Neural cell (in vitro differentiated cells): ENCODE measurements around the gene SIGLEC6. TPM values are rescaled to one million over a fixed set of nuclear protein-coding genes. Genes with fewer than 3 reads are reported as not detected.

Experiments used
- H2AFZ ChIP-seq: fragments of 200-600, 300-800 bp; sonication (generic), shearing (Covaris generic); 2 replicates; pipeline ENCODE4 v1.6.0; 2014; ENCODE audit warnings: low read depth, mild to moderate bottlenecking, antibody characterized with exemption, low read length, moderate library complexity
- H3F3A ChIP-seq: fragments of 200-600 bp; shearing (Covaris generic); 2 replicates; pipeline ENCODE4 v1.6.1; 2016; ENCODE audit warnings: mild to moderate bottlenecking, moderate library complexity, mixed read lengths, antibody characterized with exemption, low read length; ENCODE audit not compliant: insufficient read depth, poor library complexity, severe bottlenecking
- H3K27ac ChIP-seq: fragments of 200-600, 300-800 bp; sonication (generic), shearing (Covaris generic); 2 replicates; pipeline ENCODE4 v1.5.1; 2014; ENCODE audit warnings: mild to moderate bottlenecking, low read length, moderate library complexity
- H3K27me3 ChIP-seq: fragments of 300-800, 200-600 bp; sonication (generic), shearing (Covaris generic); 2 replicates; pipeline ENCODE4 v1.6.0; 2014; ENCODE audit warnings: mild to moderate bottlenecking, low read depth, low read length, moderate library complexity; ENCODE audit not compliant: insufficient read depth
- H3K36me3 ChIP-seq: fragments of 300-800, 200-600 bp; sonication (generic), shearing (Covaris generic); 2 replicates; pipeline ENCODE4 v1.5.1; 2014; ENCODE audit warnings: mild to moderate bottlenecking, antibody characterized with exemption, low read length, moderate library complexity; ENCODE audit not compliant: insufficient read depth
- H3K4me2 ChIP-seq: fragments of 300-800, 200-600 bp; sonication (generic), shearing (Covaris generic); 2 replicates; pipeline ENCODE4 v1.6.0; 2014; ENCODE audit warnings: mild to moderate bottlenecking, low read length
- H3K4me3 ChIP-seq: fragments of 300-800, 200-600 bp; sonication (generic), shearing (Covaris generic); 2 replicates; pipeline ENCODE4 v1.5.1; 2014; ENCODE audit warnings: mild to moderate bottlenecking, low read length, moderate library complexity
- H3K79me2 ChIP-seq: fragments of 200-600 bp; shearing (Covaris generic); replicated peaks from 2 replicates; pipeline ENCODE4 v1.6.0; 2014; ENCODE audit warnings: mild to moderate bottlenecking, low read length, moderate library complexity; ENCODE audit not compliant: insufficient read depth
- H3K9ac ChIP-seq: fragments of 300-800, 200-600 bp; sonication (generic), shearing (Covaris generic); 2 replicates; pipeline ENCODE4 v1.6.1; 2016; ENCODE audit warnings: mild to moderate bottlenecking, low read length, mixed read lengths
- H3K9me2 ChIP-seq: fragments of 200-600 bp; shearing (Covaris generic); 2 replicates; pipeline ENCODE4 v1.6.1; 2016; ENCODE audit warnings: mild to moderate bottlenecking, low read length, mixed read lengths; ENCODE audit not compliant: insufficient read depth
- H3K9me3 ChIP-seq: fragments of 200-600, 300-800 bp; sonication (generic), shearing (Covaris generic); 2 replicates; pipeline ENCODE4 v1.6.1; 2016; ENCODE audit warnings: mild to moderate bottlenecking, mixed run types, low read length, moderate library complexity, mixed read lengths
- H4K20me1 ChIP-seq: fragments of 200-600 bp; shearing (Covaris generic); 2 replicates; pipeline ENCODE4 v1.6.1; 2016; ENCODE audit warnings: mild to moderate bottlenecking, mixed run types; ENCODE audit not compliant: insufficient read depth
- EP300 ChIP-seq: fragments of 450-650 bp; conservative IDR thresholded peaks from 2 replicates; pipeline ENCODE4 v1.6.1; 2014; ENCODE audit warnings: antibody characterized with exemption, mild to moderate bottlenecking, moderate library complexity; ENCODE audit not compliant: poor library complexity, severe bottlenecking
- EZH2 ChIP-seq: fragments of 200-600, 300-800 bp; shearing (Covaris generic), sonication (generic); IDR thresholded peaks from 2 replicates; pipeline ENCODE4 v1.6.1; 2014; ENCODE audit warnings: antibody characterized with exemption, low read length, borderline replicate concordance, mild to moderate bottlenecking; ENCODE audit not compliant: insufficient read depth, poor library complexity, severe bottlenecking
- MXI1 ChIP-seq: fragments of 450-650 bp; conservative IDR thresholded peaks from 2 replicates; pipeline ENCODE4 v1.6.1; 2014; ENCODE audit warnings: antibody characterized with exemption, mild to moderate bottlenecking; ENCODE audit not compliant: poor library complexity, severe bottlenecking
- POLR2AphosphoS5 ChIP-seq: IDR thresholded peaks from 2 replicates; pipeline ENCODE4 v1.6.1; 2012
- RAD21 ChIP-seq: fragments of 450-650 bp; conservative IDR thresholded peaks from 2 replicates; pipeline ENCODE4 v1.6.1; 2014; ENCODE audit warnings: antibody characterized with exemption, mild to moderate bottlenecking, moderate library complexity
- SMC3 ChIP-seq: fragments of 450-650 bp; conservative IDR thresholded peaks from 2 replicates; pipeline ENCODE4 v1.6.1; 2014; ENCODE audit warnings: antibody characterized with exemption, mild to moderate bottlenecking, moderate library complexity; ENCODE audit not compliant: poor library complexity
- TAF1 ChIP-seq: IDR thresholded peaks from 2 replicates; pipeline ENCODE4 v1.6.1; 2012; ENCODE audit warnings: low read depth
- polyA plus RNA-seq: library from polyadenylated mRNA; depleted of rRNA; stranded (reverse); fragments of >200 nt; gene quantifications from 2 replicates; pipeline ENCODE4 v1.2.3, GENCODE V29; 2014
- TF ChIP-seq, protein P1 (sequence below): fragments of 450-650 bp; IDR thresholded peaks from 2 replicates; pipeline ENCODE4 v1.5.1; 2014; ENCODE audit warnings: antibody characterized with exemption, mild to moderate bottlenecking, moderate library complexity; ENCODE audit not compliant: poor library complexity, severe bottlenecking
- TF ChIP-seq, protein P2 (sequence below): IDR thresholded peaks from 2 replicates; pipeline ENCODE4 v1.6.1; 2012; ENCODE audit warnings: borderline replicate concordance

The SIGLEC6 gene
- polyA plus RNA-seq, 1 donor from 2014 or later = not detected

DNA sequence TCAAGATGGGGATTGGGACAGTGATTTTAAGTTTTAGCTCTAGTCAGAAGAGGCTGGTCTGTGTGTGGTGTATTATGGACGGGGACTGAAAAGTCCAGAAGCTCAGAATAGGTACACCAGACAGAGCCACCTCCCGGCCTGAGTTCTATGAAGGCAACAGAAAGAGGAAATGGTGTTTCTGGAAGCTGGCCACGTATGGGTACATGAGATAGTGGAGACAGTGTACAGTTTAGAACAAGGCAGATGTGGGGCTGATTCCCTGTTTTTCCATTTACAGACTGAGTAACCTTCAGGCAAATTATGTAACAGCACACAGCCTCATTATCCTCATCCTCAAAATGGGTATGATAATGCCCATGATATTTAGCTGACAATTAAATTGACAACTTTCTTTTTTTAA lies 40.9 kb upstream of the SIGLEC6 start:
- Histone ChIP-seq H3K27ac (no peak overlapping the region), H3K79me2 (peaks cover 23% of the 10 kb centered on the region)
- TF ChIP-seq RAD21 (no peak), SMC3 (no peak), MXI1 (no peak), TAF1 (no peak), EP300 (no peak), EZH2 (no peak), POLR2AphosphoS5 (no peak)
- TF ChIP-seq, protein P1, sequence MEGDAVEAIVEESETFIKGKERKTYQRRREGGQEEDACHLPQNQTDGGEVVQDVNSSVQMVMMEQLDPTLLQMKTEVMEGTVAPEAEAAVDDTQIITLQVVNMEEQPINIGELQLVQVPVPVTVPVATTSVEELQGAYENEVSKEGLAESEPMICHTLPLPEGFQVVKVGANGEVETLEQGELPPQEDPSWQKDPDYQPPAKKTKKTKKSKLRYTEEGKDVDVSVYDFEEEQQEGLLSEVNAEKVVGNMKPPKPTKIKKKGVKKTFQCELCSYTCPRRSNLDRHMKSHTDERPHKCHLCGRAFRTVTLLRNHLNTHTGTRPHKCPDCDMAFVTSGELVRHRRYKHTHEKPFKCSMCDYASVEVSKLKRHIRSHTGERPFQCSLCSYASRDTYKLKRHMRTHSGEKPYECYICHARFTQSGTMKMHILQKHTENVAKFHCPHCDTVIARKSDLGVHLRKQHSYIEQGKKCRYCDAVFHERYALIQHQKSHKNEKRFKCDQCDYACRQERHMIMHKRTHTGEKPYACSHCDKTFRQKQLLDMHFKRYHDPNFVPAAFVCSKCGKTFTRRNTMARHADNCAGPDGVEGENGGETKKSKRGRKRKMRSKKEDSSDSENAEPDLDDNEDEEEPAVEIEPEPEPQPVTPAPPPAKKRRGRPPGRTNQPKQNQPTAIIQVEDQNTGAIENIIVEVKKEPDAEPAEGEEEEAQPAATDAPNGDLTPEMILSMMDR = no peak
- TF ChIP-seq, protein P2, sequence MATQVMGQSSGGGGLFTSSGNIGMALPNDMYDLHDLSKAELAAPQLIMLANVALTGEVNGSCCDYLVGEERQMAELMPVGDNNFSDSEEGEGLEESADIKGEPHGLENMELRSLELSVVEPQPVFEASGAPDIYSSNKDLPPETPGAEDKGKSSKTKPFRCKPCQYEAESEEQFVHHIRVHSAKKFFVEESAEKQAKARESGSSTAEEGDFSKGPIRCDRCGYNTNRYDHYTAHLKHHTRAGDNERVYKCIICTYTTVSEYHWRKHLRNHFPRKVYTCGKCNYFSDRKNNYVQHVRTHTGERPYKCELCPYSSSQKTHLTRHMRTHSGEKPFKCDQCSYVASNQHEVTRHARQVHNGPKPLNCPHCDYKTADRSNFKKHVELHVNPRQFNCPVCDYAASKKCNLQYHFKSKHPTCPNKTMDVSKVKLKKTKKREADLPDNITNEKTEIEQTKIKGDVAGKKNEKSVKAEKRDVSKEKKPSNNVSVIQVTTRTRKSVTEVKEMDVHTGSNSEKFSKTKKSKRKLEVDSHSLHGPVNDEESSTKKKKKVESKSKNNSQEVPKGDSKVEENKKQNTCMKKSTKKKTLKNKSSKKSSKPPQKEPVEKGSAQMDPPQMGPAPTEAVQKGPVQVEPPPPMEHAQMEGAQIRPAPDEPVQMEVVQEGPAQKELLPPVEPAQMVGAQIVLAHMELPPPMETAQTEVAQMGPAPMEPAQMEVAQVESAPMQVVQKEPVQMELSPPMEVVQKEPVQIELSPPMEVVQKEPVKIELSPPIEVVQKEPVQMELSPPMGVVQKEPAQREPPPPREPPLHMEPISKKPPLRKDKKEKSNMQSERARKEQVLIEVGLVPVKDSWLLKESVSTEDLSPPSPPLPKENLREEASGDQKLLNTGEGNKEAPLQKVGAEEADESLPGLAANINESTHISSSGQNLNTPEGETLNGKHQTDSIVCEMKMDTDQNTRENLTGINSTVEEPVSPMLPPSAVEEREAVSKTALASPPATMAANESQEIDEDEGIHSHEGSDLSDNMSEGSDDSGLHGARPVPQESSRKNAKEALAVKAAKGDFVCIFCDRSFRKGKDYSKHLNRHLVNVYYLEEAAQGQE = no peak

DNA sequence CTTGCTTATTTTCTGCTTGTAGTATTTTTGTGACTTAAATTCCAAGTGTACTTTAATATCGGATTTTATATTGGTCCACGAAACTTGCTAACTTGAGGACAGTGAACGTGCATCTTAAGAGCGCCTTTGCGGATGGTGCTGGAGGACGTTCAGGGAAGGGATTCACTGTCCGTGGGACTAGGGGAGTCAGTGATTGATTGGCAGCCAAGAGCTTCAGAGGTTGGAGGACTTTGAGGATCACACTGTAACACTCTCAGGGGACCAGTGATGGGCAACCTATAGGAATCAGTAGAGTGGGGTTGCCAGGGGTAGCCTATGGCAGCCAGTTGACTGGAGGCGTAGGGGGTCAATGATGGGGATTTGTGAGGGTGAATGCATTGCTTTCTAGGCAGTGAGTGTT lies 40.1 kb upstream of the SIGLEC6 start:
- Histone ChIP-seq H3K9me2 (no peaks in the 10 kb centered on the region), H3K9ac (peak overlapping the region; percentile 81), H3F3A (no peaks in the 10 kb centered on the region), H3K79me2 (peaks cover 23% of the 10 kb centered on the region), H3K4me3 (peak overlapping the region; percentile 83), H4K20me1 (no peaks in the 10 kb centered on the region), H3K27ac (peak overlapping the region; percentile 70), H3K9me3 (no peaks in the 10 kb centered on the region), H3K36me3 (no peaks in the 10 kb centered on the region), H3K4me2 (peak overlapping the region; percentile 97), H3K27me3 (peaks cover 3% of the 10 kb centered on the region), H2AFZ (peak overlapping the region; percentile 70)
- TF ChIP-seq MXI1 (no peak), POLR2AphosphoS5 (no peak), EP300 (no peak), EZH2 (no peak), SMC3 (no peak)
- TF ChIP-seq, protein P2 = no peak

More for the DNA sequence above, 40.9 kb upstream of the SIGLEC6 start:
- Histone ChIP-seq H3K9me2 (no peaks in the 10 kb centered on the region), H2AFZ (no peak overlapping the region), H3K9me3 (no peaks in the 10 kb centered on the region), H3K36me3 (no peaks in the 10 kb centered on the region), H3K4me3 (peak overlapping the region; percentile 83), H4K20me1 (no peaks in the 10 kb centered on the region), H3K9ac (peak overlapping the region; percentile 81), H3K4me2 (peak overlapping the region; percentile 97), H3K27me3 (peaks cover 3% of the 10 kb centered on the region), H3F3A (no peaks in the 10 kb centered on the region)
